WTC11 (cell line): ENCODE measurements around the gene HDAC9. TPM values are rescaled to one million over a fixed set of nuclear protein-coding genes. Genes with fewer than 3 reads are reported as not detected.
"Not testable (repeated sequence)": the region's sequence is repeated elsewhere in the genome, so short reads cannot be mapped to it uniquely, and the experiment has no call there.

Experiments used
- ATAC-seq: fragments of 200-7000 bp; cut with Tn5 transposase; 2 replicates; pipeline ENCODE4 v1.10.0; 2021; ENCODE audit warnings: mild to moderate bottlenecking, moderate library complexity
- CTCF ChIA-PET: fragments of 300-600 bp; sonication (Branson Sonifier 250); formaldehyde crosslinking; loops from one replicate; lab custom pipeline; 2021; ENCODE audit warnings: antibody characterized with exemption; lab: Charles Lee
- POLR2A ChIA-PET: fragments of 350-600 bp; sonication (Branson Sonifier 250); formaldehyde crosslinking; loops from one replicate; lab custom pipeline; 2021; ENCODE audit warnings: antibody characterized with exemption; lab: Charles Lee
- DNase-seq: peaks from one replicate; pipeline ENCODE4 v3.0.0; 2021; ENCODE audit warnings: low spot score
- H3K27ac Mint-ChIP-seq: 2 replicates; pipeline ENCODE4 v1.8.0; 2021; ENCODE audit warnings: mixed read lengths
- H3K27me3 Mint-ChIP-seq: 2 replicates; pipeline ENCODE4 v1.8.0; 2021; ENCODE audit warnings: low read depth, mild to moderate bottlenecking, moderate library complexity, mixed read lengths
- H3K36me3 Mint-ChIP-seq: 2 replicates; pipeline ENCODE4 v1.8.0; 2021; ENCODE audit warnings: mixed read lengths
- H3K4me1 Mint-ChIP-seq: 2 replicates; pipeline ENCODE4 v1.8.0; 2022; ENCODE audit warnings: mixed read lengths
- H3K4me3 Mint-ChIP-seq: 2 replicates; pipeline ENCODE4 v1.8.0; 2021; ENCODE audit warnings: mild to moderate bottlenecking, moderate library complexity, mixed read lengths
- H3K9me3 Mint-ChIP-seq: 2 replicates; pipeline ENCODE4 v1.8.0; 2021; ENCODE audit warnings: mixed read lengths
- CREB1 ChIP-seq: sonication (generic); formaldehyde crosslinking; IDR thresholded peaks from 2 replicates; pipeline ENCODE4 v1.8.0; 2023; ENCODE audit warnings: mild to moderate bottlenecking, missing genetic modification reagents
- ELF4 ChIP-seq: sonication (generic); formaldehyde crosslinking; IDR thresholded peaks from 2 replicates; pipeline ENCODE4 v1.8.1; 2022; ENCODE audit warnings: low read depth, mild to moderate bottlenecking, moderate library complexity, missing genetic modification reagents
- EMX1 ChIP-seq: fragments of 250-450 bp; sonication (Bioruptor Pico); IDR thresholded peaks from 2 replicates; pipeline ENCODE4 v1.8.0; 2021; ENCODE audit warnings: mild to moderate bottlenecking
- ESRRA ChIP-seq: sonication (generic); formaldehyde crosslinking; IDR thresholded peaks from 2 replicates; pipeline ENCODE4 v1.8.1; 2022; ENCODE audit warnings: mild to moderate bottlenecking, missing genetic modification reagents, borderline replicate concordance
- ETV6 ChIP-seq: sonication (generic); formaldehyde crosslinking; IDR thresholded peaks from 2 replicates; pipeline ENCODE4 v1.8.1; 2022; ENCODE audit warnings: mild to moderate bottlenecking, missing genetic modification reagents
- FOXJ3 ChIP-seq: sonication (generic); formaldehyde crosslinking; IDR thresholded peaks from 2 replicates; pipeline ENCODE4 v1.9.0; 2021; ENCODE audit warnings: missing genetic modification reagents, mild to moderate bottlenecking, borderline replicate concordance
- GRHL2 ChIP-seq: fragments of 250-450 bp; sonication (Bioruptor Pico); IDR thresholded peaks from 2 replicates; pipeline ENCODE4 v1.8.0; 2022; ENCODE audit warnings: mild to moderate bottlenecking, moderate library complexity; ENCODE audit not compliant: insufficient replicate concordance, severe bottlenecking
- HMGA2 ChIP-seq: fragments of 250-450 bp; sonication (Bioruptor Pico); IDR thresholded peaks from 2 replicates; pipeline ENCODE4 v1.4.0; 2021; ENCODE audit warnings: mild to moderate bottlenecking, moderate library complexity
- IRF2 ChIP-seq: sonication (generic); formaldehyde crosslinking; IDR thresholded peaks from 2 replicates; pipeline ENCODE4 v1.8.0; 2022; ENCODE audit warnings: low read depth, missing genetic modification reagents, borderline replicate concordance
- JAZF1 ChIP-seq: fragments of 250-450 bp; sonication (Bioruptor Pico); IDR thresholded peaks from 2 replicates; pipeline ENCODE4 v1.9.0; 2021; ENCODE audit warnings: moderate library complexity, mild to moderate bottlenecking, inconsistent platforms
- NFE2L1 ChIP-seq: sonication (generic); formaldehyde crosslinking; IDR thresholded peaks from 2 replicates; pipeline ENCODE4 v1.8.1; 2023; ENCODE audit warnings: missing genetic modification reagents
- NFYB ChIP-seq: sonication (generic); formaldehyde crosslinking; conservative IDR thresholded peaks from 2 replicates; pipeline ENCODE4 v1.8.0; 2022; ENCODE audit warnings: low read depth, missing genetic modification reagents
- OVOL2 ChIP-seq: fragments of 250-450 bp; sonication (Bioruptor Pico); IDR thresholded peaks from 2 replicates; pipeline ENCODE4 v1.9.0; 2021; ENCODE audit warnings: mild to moderate bottlenecking, borderline replicate concordance
- PREB ChIP-seq: sonication (generic); formaldehyde crosslinking; IDR thresholded peaks from 2 replicates; pipeline ENCODE4 v1.8.1; 2022; ENCODE audit warnings: mild to moderate bottlenecking, missing genetic modification reagents, moderate library complexity, borderline replicate concordance
- RORB ChIP-seq: fragments of 250-450 bp; sonication (Bioruptor Pico); IDR thresholded peaks from 2 replicates; pipeline ENCODE4 v1.9.0; 2021; ENCODE audit warnings: mild to moderate bottlenecking
- SMAD4 ChIP-seq: sonication (generic); formaldehyde crosslinking; IDR thresholded peaks from 2 replicates; pipeline ENCODE4 v1.8.0; 2022; ENCODE audit warnings: mild to moderate bottlenecking, missing genetic modification reagents
- ZNF219 ChIP-seq: sonication (generic); formaldehyde crosslinking; IDR thresholded peaks from 2 replicates; pipeline ENCODE4 v1.8.0; 2023; ENCODE audit warnings: missing genetic modification reagents, mild to moderate bottlenecking, borderline replicate concordance
- ZNF671 ChIP-seq: fragments of 250-450 bp; sonication (Bioruptor Pico); IDR thresholded peaks from 2 replicates; pipeline ENCODE4 v1.8.0; 2021; ENCODE audit warnings: mild to moderate bottlenecking
- total RNA-seq: library from RNA; stranded (reverse); gene quantifications from 3 replicates; pipeline ENCODE4 v1.2.3, GENCODE V29; 2021
- TF ChIP-seq, protein P1 (sequence below): fragments of 250-450 bp; sonication (Bioruptor Pico); IDR thresholded peaks from 2 replicates; pipeline ENCODE4 v1.9.0; 2021; ENCODE audit warnings: moderate library complexity, mild to moderate bottlenecking, inconsistent platforms, borderline replicate concordance
- TF ChIP-seq, protein P2 (sequence below): fragments of 250-450 bp; sonication (Bioruptor Pico); conservative IDR thresholded peaks from 2 replicates; pipeline ENCODE4 v1.9.0; 2021; ENCODE audit warnings: mild to moderate bottlenecking
- TF ChIP-seq, protein P3 (sequence below): sonication (generic); formaldehyde crosslinking; IDR thresholded peaks from 2 replicates; pipeline ENCODE4 v1.8.1; 2022; ENCODE audit warnings: mild to moderate bottlenecking, moderate library complexity, missing genetic modification reagents

HDAC9 gene
- total RNA-seq, 1 experiment from 2014 or later: 18.8 TPM

DNA sequence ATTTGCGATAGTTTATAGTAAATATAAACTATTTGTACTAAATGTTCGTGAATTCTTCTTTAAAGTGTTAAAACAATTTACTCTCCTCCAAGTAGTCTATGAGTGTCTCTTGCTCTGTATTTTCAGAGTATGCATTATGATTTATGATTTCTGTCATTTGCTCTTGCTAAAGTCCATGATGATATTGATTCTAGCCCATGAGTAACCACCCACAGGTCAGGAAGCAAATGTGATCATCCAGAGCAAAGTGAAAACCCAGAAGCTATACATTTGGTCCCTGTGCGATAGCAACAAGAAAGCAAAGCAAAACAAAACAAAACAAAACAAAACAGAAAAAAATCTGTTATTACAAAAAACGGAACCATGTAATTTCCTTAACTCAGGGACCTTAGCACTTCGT, 225.9 kb downstream of the HDAC9 start:
- H3K9me3 Mint-ChIP-seq: peaks cover 6% of the 10 kb centered on the region
- H3K27me3 Mint-ChIP-seq: no peaks in the 10 kb centered on the region
- CTCF ChIA-PET: no interaction called here
- no peak overlapping the region for H3K27ac Mint-ChIP-seq
- H3K36me3 Mint-ChIP-seq: no peaks in the 10 kb centered on the region
- no peak for DNase-seq
- TF ChIP-seq GRHL2 (CRISPR knock-in tag) (no peak), NFYB (CRISPR knock-in tag) (no peak), ZNF219 (CRISPR knock-in tag) (no peak), HMGA2 (CRISPR knock-in tag) (no peak), OVOL2 (CRISPR knock-in tag) (no peak), ETV6 (no peak), IRF2 (CRISPR knock-in tag) (no peak), JAZF1 (CRISPR knock-in tag) (no peak), NFE2L1 (CRISPR knock-in tag) (no peak), RORB (CRISPR knock-in tag) (no peak), CREB1 (CRISPR knock-in tag) (no peak), ESRRA (CRISPR knock-in tag) (no peak), SMAD4 (no peak)
- TF ChIP-seq, protein P1, sequence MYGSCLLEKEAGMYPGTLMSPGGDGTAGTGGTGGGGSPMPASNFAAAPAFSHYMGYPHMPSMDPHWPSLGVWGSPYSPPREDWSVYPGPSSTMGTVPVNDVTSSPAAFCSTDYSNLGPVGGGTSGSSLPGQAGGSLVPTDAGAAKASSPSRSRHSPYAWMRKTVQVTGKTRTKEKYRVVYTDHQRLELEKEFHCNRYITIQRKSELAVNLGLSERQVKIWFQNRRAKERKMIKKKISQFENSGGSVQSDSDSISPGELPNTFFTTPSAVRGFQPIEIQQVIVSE: no peak
- TF ChIP-seq, protein P2, sequence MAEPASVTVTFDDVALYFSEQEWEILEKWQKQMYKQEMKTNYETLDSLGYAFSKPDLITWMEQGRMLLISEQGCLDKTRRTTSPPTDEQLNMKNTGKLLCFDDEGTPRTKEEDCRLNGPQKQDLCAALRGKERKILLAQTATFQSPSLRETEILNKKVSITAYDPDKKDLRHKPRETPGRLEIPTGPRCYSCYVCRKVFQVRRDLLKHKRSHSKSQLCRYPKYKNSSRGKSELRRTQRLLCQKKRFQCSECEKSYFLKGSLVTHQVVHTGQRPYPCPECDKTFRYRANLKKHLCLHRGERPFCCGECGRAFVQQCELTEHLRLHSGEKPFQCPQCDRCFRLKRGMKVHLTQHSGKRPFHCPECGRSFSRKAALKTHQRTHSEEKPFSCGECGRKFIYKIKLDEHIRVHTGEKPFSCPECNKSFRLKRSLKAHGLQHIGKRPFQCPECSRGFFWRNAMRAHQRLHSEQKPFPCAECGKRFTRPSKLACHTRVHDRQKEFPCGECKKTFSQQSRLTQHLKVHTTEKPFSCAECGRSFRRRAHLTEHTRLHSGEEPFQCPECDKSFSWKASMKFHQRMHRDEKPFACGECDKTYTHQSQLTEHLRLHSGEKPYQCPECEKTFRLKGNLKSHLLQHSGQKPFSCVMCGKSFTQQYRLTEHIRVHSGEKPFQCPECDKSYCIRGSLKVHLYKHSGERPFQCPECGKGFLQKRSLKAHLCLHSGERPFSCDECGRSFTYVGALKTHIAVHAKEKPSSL (CRISPR knock-in tag): no peak
- TF ChIP-seq, all 79 proteins: peak for 0
- POLR2A ChIA-PET: no interaction called here
- ATAC-seq: no peak
- Mint-ChIP-seq H3K4me3 (no peak overlapping the region), H3K4me1 (no peaks in the 10 kb centered on the region)

DNA sequence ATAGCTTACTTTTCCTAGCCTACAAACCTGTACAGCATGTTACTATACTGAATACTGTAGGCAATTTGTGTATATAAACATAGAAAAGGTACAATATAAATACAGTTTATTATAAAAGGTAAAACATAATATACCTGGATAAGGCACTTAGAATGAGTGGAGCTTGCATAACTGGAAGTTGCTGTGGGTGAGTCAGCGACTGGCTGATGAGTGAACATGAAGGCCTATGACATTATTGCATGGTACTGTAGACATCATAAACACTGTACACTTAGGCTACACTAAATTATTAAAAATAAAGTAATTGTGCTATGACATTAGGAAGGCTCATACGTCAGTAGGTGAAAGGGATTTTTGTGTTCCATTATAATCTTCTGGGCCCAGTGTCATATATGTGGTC, 228.8 kb downstream of the HDAC9 start:
- Mint-ChIP-seq H3K9me3 (peaks cover 6% of the 10 kb centered on the region), H3K36me3 (no peaks in the 10 kb centered on the region), H3K4me3 (no peak overlapping the region), H3K27me3 (no peaks in the 10 kb centered on the region), H3K27ac (no peak overlapping the region)
- POLR2A ChIA-PET: no interaction called here
- TF ChIP-seq ELF4 (CRISPR knock-in tag) (no peak), FOXJ3 (CRISPR knock-in tag) (no peak), PREB (CRISPR knock-in tag) (no peak)
- TF ChIP-seq, all 79 proteins: peak for 0
- DNase-seq (no peak), ATAC-seq (no peak)
- H3K4me1 Mint-ChIP-seq: no peaks in the 10 kb centered on the region
- CTCF ChIA-PET: no interaction called here

- no peak for DNase-seq
- ChIA-PET CTCF (no interaction called here), POLR2A (no interaction called here)
- Mint-ChIP-seq H3K4me3 (no peak overlapping the region), H3K27ac (peak overlapping the region; percentile 34; the same call in 1 of the 2 replicates), H3K36me3 (no peaks in the 10 kb centered on the region), H3K4me1 (no peaks in the 10 kb centered on the region), H3K9me3 (no peaks in the 10 kb centered on the region), H3K27me3 (no peaks in the 10 kb centered on the region)
- peak; percentile 67 for ATAC-seq
- TF ChIP-seq ZNF671 (CRISPR knock-in tag) (no peak), EMX1 (CRISPR knock-in tag) (no peak)
- TF ChIP-seq, protein P3, sequence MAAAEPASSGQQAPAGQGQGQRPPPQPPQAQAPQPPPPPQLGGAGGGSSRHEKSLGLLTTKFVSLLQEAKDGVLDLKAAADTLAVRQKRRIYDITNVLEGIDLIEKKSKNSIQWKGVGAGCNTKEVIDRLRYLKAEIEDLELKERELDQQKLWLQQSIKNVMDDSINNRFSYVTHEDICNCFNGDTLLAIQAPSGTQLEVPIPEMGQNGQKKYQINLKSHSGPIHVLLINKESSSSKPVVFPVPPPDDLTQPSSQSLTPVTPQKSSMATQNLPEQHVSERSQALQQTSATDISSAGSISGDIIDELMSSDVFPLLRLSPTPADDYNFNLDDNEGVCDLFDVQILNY: no peak
These were observed 231.7 kb downstream of the HDAC9 start for GRCh38 chr7:18727115-18727870.

GRCh38 chr7:18736012-18736411, 240.5 kb downstream of the HDAC9 start:
- H3K4me1 Mint-ChIP-seq, H3K36me3 Mint-ChIP-seq, H3K4me3 Mint-ChIP-seq, CTCF ChIA-PET, H3K27ac Mint-ChIP-seq, ATAC-seq, DNase-seq, POLR2A ChIA-PET, H3K27me3 Mint-ChIP-seq: not testable (repeated sequence)
- peaks cover 12% of the 10 kb centered on the region for H3K9me3 Mint-ChIP-seq
